HepG2 (cell line): ENCODE measurements around the gene NFATC2. TPM values are rescaled to one million over a fixed set of nuclear protein-coding genes. Genes with fewer than 3 reads are reported as not detected.

Source experiments
- ATAC-seq: fragments of 200-7000 bp; cut with Tn5 transposase; 3 replicates; pipeline ENCODE4 v1.9.1; 2020; ENCODE audit warnings: mild to moderate bottlenecking, moderate library complexity
- BruUV-seq: library from RNA; stranded (reverse); fragments of 400-500 nt; replicated peaks from 2 replicates; lab custom pipeline; 2021; lab: Mats Ljungman, UMichigan
- CTCF ChIA-PET: fragments of 300-600 bp; formaldehyde crosslinking; extraction: SDS; loops from one replicate; lab custom pipeline; 2021; ENCODE audit warnings: low total read pairs, inconsistent platforms, low intra/inter-chr PET ratio; lab: Yijun Ruan, JAX
- POLR2A ChIA-PET: fragments of 350-600 bp; sonication (Branson Sonifier 250); formaldehyde crosslinking; loops from one replicate; lab custom pipeline; 2020; ENCODE audit warnings: antibody characterized with exemption, inconsistent platforms; lab: Yijun Ruan, JAX
- DNase-seq: peaks from one replicate; pipeline ENCODE4 v3.0.0-alpha.2; 2015; ENCODE audit warnings: low spot score
- FAIRE-seq: peaks from 3 replicates; lab custom pipeline; 2011; peaks lifted over from hg19 to GRCh38; lab: Jason Lieb, UNC
- H2AFZ ChIP-seq: one replicate; pipeline ENCODE4 v1.6.1; 2011; ENCODE audit warnings: low read length, inconsistent platforms
- H3K27ac ChIP-seq: fragments of 300-600 bp; 3 replicates; pipeline ENCODE4 v1.8.0; 2011; ENCODE audit warnings: mixed run types, mild to moderate bottlenecking, mixed read lengths, low read length, inconsistent platforms; ENCODE audit not compliant: insufficient read depth; ENCODE audit errors: extremely low read length
- H3K27me3 ChIP-seq, 2 experiments: fragments of 200-600 bp in 1 of 2; 2 replicates in 1 of 2; 3 replicates in 1 of 2; pipeline versions ENCODE4 v1.6.0 to v1.8.0; 2011; ENCODE audit warnings: low read length in 2 of 2, mild to moderate bottlenecking in 2 of 2, moderate library complexity in 2 of 2, inconsistent platforms in 1 of 2; ENCODE audit not compliant: insufficient read depth in 2 of 2, control insufficient read depth in 1 of 2
- H3K36me3 ChIP-seq, 2 experiments: fragments of 200-600 bp in 1 of 2; replicated peaks in 1 of 2; 2 replicates in 1 of 2; 3 replicates in 1 of 2; pipeline versions ENCODE4 v1.5.1 to v1.8.0; 2011; ENCODE audit warnings: low read length in 2 of 2, inconsistent platforms in 1 of 2; ENCODE audit not compliant: insufficient read depth in 2 of 2, control insufficient read depth in 1 of 2
- H3K4me1 ChIP-seq: 2 replicates; pipeline ENCODE4 v1.5.1; 2012; ENCODE audit warnings: low read length, inconsistent platforms; ENCODE audit not compliant: insufficient read depth
- H3K4me2 ChIP-seq: 2 replicates; pipeline ENCODE4 v1.6.0; 2011; ENCODE audit warnings: low read depth, low read length, inconsistent platforms
- H3K4me3 ChIP-seq, 3 experiments: fragments of 200-600 bp in 1 of 3; sonication (generic), shearing (Covaris generic) in 1 of 3; replicated peaks in 1 of 3; 2 replicates each; pipeline ENCODE4 v1.5.1; 2011 to 2016; ENCODE audit warnings: low read length in 3 of 3, inconsistent platforms in 2 of 3, low read depth in 2 of 3, mild to moderate bottlenecking in 2 of 3, control low read depth in 1 of 3, mixed read lengths in 1 of 3; ENCODE audit not compliant: insufficient read depth in 1 of 3
- H3K79me2 ChIP-seq: one replicate; pipeline ENCODE4 v1.6.1; 2011; ENCODE audit warnings: low read length, inconsistent platforms; ENCODE audit not compliant: insufficient read depth
- H3K9ac ChIP-seq: 2 replicates; pipeline ENCODE4 v1.6.0; 2011; ENCODE audit warnings: mild to moderate bottlenecking, low read depth, low read length, inconsistent platforms; ENCODE audit not compliant: insufficient read depth
- H3K9me3 ChIP-seq: 2 replicates; pipeline ENCODE4 v1.5.1; 2012; ENCODE audit warnings: mild to moderate bottlenecking, low read length
- H4K20me1 ChIP-seq: 2 replicates; pipeline ENCODE4 v1.6.0; 2011; ENCODE audit warnings: inconsistent platforms, mild to moderate bottlenecking, low read length, moderate library complexity; ENCODE audit not compliant: insufficient read depth
- CENPBD1 ChIP-seq: sonication (generic); formaldehyde crosslinking; IDR thresholded peaks from 2 replicates; pipeline ENCODE4 v1.8.0; 2022; ENCODE audit warnings: missing genetic modification reagents, low read depth, mild to moderate bottlenecking, borderline replicate concordance
- CREB1 ChIP-seq, 2 experiments: fragments of 450-650 bp in 1 of 2; IDR thresholded peaks; 2 replicates each; pipeline ENCODE4 v1.6.1; 2016 to 2017; ENCODE audit warnings: control low read depth in 1 of 2, mild to moderate bottlenecking in 1 of 2, missing compliant biosample characterization in 1 of 2, missing genetic modification characterization in 1 of 2
- FOXK2 ChIP-seq: fragments of 450-650 bp; IDR thresholded peaks from 2 replicates; pipeline ENCODE4 v1.6.1; 2016
- MXD3 ChIP-seq: IDR thresholded peaks from 2 replicates; pipeline ENCODE4 v1.6.1; 2016; ENCODE audit warnings: mild to moderate bottlenecking, missing biosample characterization, missing genetic modification reagents
- SIX4 ChIP-seq: sonication (generic); formaldehyde crosslinking; IDR thresholded peaks from 2 replicates; pipeline ENCODE4 v1.4.0; 2020; ENCODE audit warnings: missing genetic modification reagents
- TRAFD1 ChIP-seq: sonication (generic); formaldehyde crosslinking; IDR thresholded peaks from 2 replicates; pipeline ENCODE4 v1.5.1; 2020; ENCODE audit warnings: missing genetic modification reagents, mild to moderate bottlenecking, borderline replicate concordance
- ZFP36L2 ChIP-seq: sonication (generic); formaldehyde crosslinking; IDR thresholded peaks from 2 replicates; pipeline ENCODE4 v1.4.0; 2020; ENCODE audit warnings: missing genetic modification reagents
- ZNF629 ChIP-seq: sonication (generic); formaldehyde crosslinking; conservative IDR thresholded peaks from 2 replicates; pipeline ENCODE4 v1.5.0; 2020; ENCODE audit warnings: missing genetic modification reagents
- WGBS: methylation state at CpG from one replicate; pipeline ENCODE4 v1.1.6; 2017; ENCODE audit warnings: low lambda C conversion rate; 5-methylcytosine and 5-hydroxymethylcytosine counted together
- in situ Hi-C: cut with HindIII; loops from 2 replicates; pipeline ENCODE4 v1.10.0; 2017; ENCODE audit warnings: low pct_unique_long_range_greater_than_20kb; ENCODE audit not compliant: extremely low pct_ligation_motif_present
- intact Hi-C: fragments of 100-400 bp; cut with micrococcal nuclease; formaldehyde crosslinking; loops from one replicate; pipeline ENCODE4 v1.10.0; 2022; ENCODE audit not compliant: unreplicated experiment
- polyA plus RNA-seq, 8 experiments: library from polyadenylated mRNA; depleted of rRNA in 3 of 8; stranded (reverse) in 7 of 8; unstranded in 1 of 8; fragments of >200 nt; fragmentation: Illumina TruSeq in 4 of 8; extraction: Trizol in 4 of 8; gene quantifications; 2 replicates each; pipeline versions ENCODE4 v1.2.1 to v1.2.3, GENCODE V29; 2011 to 2016; ENCODE audit warnings: low read depth in 4 of 8, missing spikeins in 1 of 8, mixed read lengths in 1 of 8; ENCODE audit not compliant: insufficient read depth in 1 of 8
- total RNA-seq, 5 experiments: library from RNA; depleted of rRNA; stranded (reverse); fragments of >200 nt; fragmentation: Illumina TruSeq; extraction: Trizol; gene quantifications; 2 replicates each; pipeline ENCODE4 v1.2.3, GENCODE V29; 2016; ENCODE audit warnings: low read depth in 1 of 5

The NFATC2 gene
- total and polyA plus RNA-seq, 2 of the 13 experiments (the other 11 are each of a cell fraction or from before 2014, with no cell fraction given) = 1.9 to 3.3 TPM

GRCh38 chr20:51361258-51361657, 181.3 kb downstream of the NFATC2 start (continued):
- TF ChIP-seq CENPBD1 (CRISPR knock-in tag) (no peak), CREB1 (IDR thresholded peaks at IDR 0.05) (no peak), CREB1 (CRISPR knock-in tag; IDR thresholded peaks at IDR 0.05) (no peak), ZFP36L2 (no peak), FOXK2 (peak; percentile 54; the same call in 1 of the 2 replicates), MXD3 (CRISPR knock-in tag) (no peak), SIX4 (no peak)
- TF ChIP-seq, all 625 proteins: peak for 15

GRCh38 chr20:51360451-51361201, 181.9 kb downstream of the NFATC2 start:
- H4K20me1 ChIP-seq = no peaks in the 10 kb centered on the region
- no peaks in the 10 kb centered on the region for H3K9me3 ChIP-seq
- H3K4me1 ChIP-seq = no peaks in the 10 kb centered on the region
- no peak overlapping the region for H3K9ac ChIP-seq
- no peak overlapping the region for H3K27ac ChIP-seq
- H3K4me2 ChIP-seq = no peak overlapping the region
- no peaks in the 10 kb centered on the region for H3K79me2 ChIP-seq
- ChIA-PET CTCF (no interaction called here), POLR2A (no interaction called here)
- no peak overlapping the region for H3K4me3 ChIP-seq
- no peaks in the 10 kb centered on the region for H3K36me3 ChIP-seq
- no TSS peak for BruUV-seq
- no peak for FAIRE-seq
- H2AFZ ChIP-seq = no peak overlapping the region
- intact Hi-C loops = no loop called here
- TF ChIP-seq ZNF629 = peak; percentile 64
- no peak for TF ChIP-seq TRAFD1 (CRISPR knock-in tag)
- WGBS = 19% methylated on average over 13 of the region's 13 CpGs
- in situ Hi-C loops = no loop called here
- peaks cover 4 to 18% of the 10 kb centered on the region in 2 experiments; a peak in 3 of 5 replicates for H3K27me3 ChIP-seq
- no peak for DNase-seq
- peak; percentile 25; the same call in 2 of the 3 replicates for ATAC-seq
